Measurements from ENCODE around the gene EEF1G.

Gene EEF1G

GRCh38 chr11:62542111-62542745 lies 31.5 kb downstream of the EEF1G start:
- no peak for DNase-seq (ENCODE audit: low read depth in 1 of 2, low spot score in 1 of 2)

- no peak for DNase-seq (ENCODE audit: low read depth in 1 of 2, low spot score in 1 of 2)
These were observed 32.6 kb downstream of the EEF1G start for GRCh38 chr11:62540804-62541701.

GRCh38 chr11:62539238-62539925 lies 34.3 kb downstream of the EEF1G start:
- no peak for DNase-seq (ENCODE audit: low read depth in 1 of 2, low spot score in 1 of 2)

- DNase-seq (ENCODE audit: low read depth in 1 of 2, low spot score in 1 of 2), result no peak
These were observed 35.0 kb downstream of the EEF1G start for GRCh38 chr11:62538470-62539237.

- no peak for DNase-seq (ENCODE audit: low read depth in 1 of 2, low spot score in 1 of 2)
These were observed 37.3 kb downstream of the EEF1G start for GRCh38 chr11:62536301-62536957.

- DNase-seq (ENCODE audit: low read depth in 1 of 2, low spot score in 1 of 2), result no peak
These were observed 37.9 kb downstream of the EEF1G start for GRCh38 chr11:62535802-62536201.

GRCh38 chr11:62534779-62535545 lies 38.7 kb downstream of the EEF1G start:
- DNase-seq (ENCODE audit: low read depth in 1 of 2, low spot score in 1 of 2), result no peak

- DNase-seq (ENCODE audit: low read depth in 1 of 2, low spot score in 1 of 2), result no peak
These were observed 41.6 kb downstream of the EEF1G start for GRCh38 chr11:62532096-62532495.

GRCh38 chr11:62516736-62517371 lies 56.8 kb downstream of the EEF1G start:
- DNase-seq (ENCODE audit: low read depth in 1 of 2, low spot score in 1 of 2), result no peak

- no peak for DNase-seq (ENCODE audit: low read depth in 1 of 2, low spot score in 1 of 2)
These were observed 59.5 kb downstream of the EEF1G start for GRCh38 chr11:62514151-62514550.

GRCh38 chr11:62513626-62514025 lies 60.1 kb downstream of the EEF1G start:
- no peak for DNase-seq (ENCODE audit: low read depth in 1 of 2, low spot score in 1 of 2)

- no peak for DNase-seq (ENCODE audit: low read depth in 1 of 2, low spot score in 1 of 2)
These were observed 60.7 kb downstream of the EEF1G start for GRCh38 chr11:62512961-62513360.
